ENCODE results near the gene MVP. TPM values are rescaled to one million over a fixed set of nuclear protein-coding genes. Genes with fewer than 3 reads are reported as not detected.

MVP gene
- total and polyA plus RNA-seq, 2 donors (not counting 1 experiment from before 2014, with no cell fraction given), result 109 to 121 TPM

GRCh38 chr16:29774730-29775129 lies 45.5 kb upstream of the MVP start:
- no peaks in the 10 kb centered on the region for H3K79me2 ChIP-seq (ENCODE audit: control insufficient read depth, insufficient read depth, low read length)
- 78% methylated on average over 3 of the region's 5 CpGs for WGBS (ENCODE audit: insufficient coverage)
- no peak overlapping the region for H3K9ac ChIP-seq (ENCODE audit: low read length)
- H3K4me2 ChIP-seq (replicated peaks; ENCODE audit: low read depth, low read length, poor library complexity, severe bottlenecking), result no peak overlapping the region
- Mint-ChIP-seq H3K4me3 (no peak overlapping the region), H3K27ac (no peak overlapping the region), H3K27me3 (no peaks in the 10 kb centered on the region), H3K9me3 (ENCODE audit: insufficient read depth) (no peaks in the 10 kb centered on the region), H3K4me1 (no peaks in the 10 kb centered on the region)
- DNase-seq (no peak), ATAC-seq (ENCODE audit: low read depth) (no peak)
- H3K9me3 ChIP-seq (ENCODE audit: control extremely low read depth in 1 of 3, control insufficient read depth in 2 of 3, insufficient read depth in 1 of 3, low read length in 2 of 3), result no peaks in the 10 kb centered on the region
- TF ChIP-seq CTCF (IDR thresholded peaks at IDR 0.05) (no peak), EZH2 (IDR thresholded peaks at IDR 0.05; ENCODE audit: borderline replicate concordance, insufficient read depth, low read depth, low read length, poor library complexity, severe bottlenecking) (no peak)
- H4K20me1 ChIP-seq (ENCODE audit: control insufficient read depth, insufficient read depth, low read length, poor library complexity, severe bottlenecking), result no peaks in the 10 kb centered on the region
- no peak overlapping the region for H3K27ac ChIP-seq (ENCODE audit: low read length in 2 of 2)
- ChIA-PET CTCF (interaction anchor here (0.6 kb wide), 1 partner anchor 83 kb away, joined by 3 read pairs; no protein-coding TSS in a partner anchor), POLR2A (no interaction called here)
- H3K4me3 ChIP-seq (ENCODE audit: control extremely low read depth in 1 of 5, extremely low read depth in 1 of 5, insufficient read depth in 1 of 5, low read depth in 2 of 5, low read length in 4 of 5), result no peak overlapping the region
- H3K27me3 ChIP-seq (replicated peaks in 1 of 4; ENCODE audit: control extremely low read depth in 1 of 4, control insufficient read depth in 3 of 4, insufficient read depth in 4 of 4, low read length in 3 of 4), result no peaks in the 10 kb centered on the region
- intact Hi-C loops (cut with micrococcal nuclease), result no loop called here
- H2AFZ ChIP-seq (ENCODE audit: insufficient read depth, low read depth, low read length, poor library complexity, severe bottlenecking), result no peak overlapping the region
- no peaks in the 10 kb centered on the region for H3K36me3 ChIP-seq (replicated peaks in 1 of 2; ENCODE audit: control extremely low read depth in 1 of 2, control insufficient read depth in 1 of 2, extremely low read depth in 1 of 2, insufficient read depth in 2 of 2, low read length in 1 of 2)
- no peaks in the 10 kb centered on the region for H3K4me1 ChIP-seq (ENCODE audit: control insufficient read depth in 2 of 2, insufficient read depth in 2 of 2, low read length in 2 of 2)

- Histone ChIP-seq H3K27ac (ENCODE audit: low read length in 2 of 2) (no peak overlapping the region), H3K79me2 (ENCODE audit: control insufficient read depth, insufficient read depth, low read length) (no peaks in the 10 kb centered on the region), H4K20me1 (ENCODE audit: control insufficient read depth, insufficient read depth, low read length, poor library complexity, severe bottlenecking) (no peaks in the 10 kb centered on the region), H3K4me3 (ENCODE audit: control extremely low read depth in 1 of 5, extremely low read depth in 1 of 5, insufficient read depth in 1 of 5, low read depth in 2 of 5, low read length in 4 of 5) (no peak overlapping the region), H3K9me3 (ENCODE audit: control extremely low read depth in 1 of 3, control insufficient read depth in 2 of 3, insufficient read depth in 1 of 3, low read length in 2 of 3) (no peaks in the 10 kb centered on the region), H3K4me2 (replicated peaks; ENCODE audit: low read depth, low read length, poor library complexity, severe bottlenecking) (no peak overlapping the region), H3K9ac (ENCODE audit: low read length) (no peak overlapping the region), H3K27me3 (replicated peaks in 1 of 4; ENCODE audit: control extremely low read depth in 1 of 4, control insufficient read depth in 3 of 4, insufficient read depth in 4 of 4, low read length in 3 of 4) (no peaks in the 10 kb centered on the region), H2AFZ (ENCODE audit: insufficient read depth, low read depth, low read length, poor library complexity, severe bottlenecking) (no peak overlapping the region), H3K36me3 (replicated peaks in 1 of 2; ENCODE audit: control extremely low read depth in 1 of 2, control insufficient read depth in 1 of 2, extremely low read depth in 1 of 2, insufficient read depth in 2 of 2, low read length in 1 of 2) (no peaks in the 10 kb centered on the region), H3K4me1 (ENCODE audit: control insufficient read depth in 2 of 2, insufficient read depth in 2 of 2, low read length in 2 of 2) (no peaks in the 10 kb centered on the region)
- H3K27ac Mint-ChIP-seq, result no peak overlapping the region
- H3K9me3 Mint-ChIP-seq (ENCODE audit: insufficient read depth), result no peaks in the 10 kb centered on the region
- H3K4me1 Mint-ChIP-seq, result no peaks in the 10 kb centered on the region
- POLR2A ChIA-PET, result no interaction called here
- no peak overlapping the region for H3K4me3 Mint-ChIP-seq
- WGBS (ENCODE audit: insufficient coverage), result 78% methylated on average over 3 of the region's 4 CpGs
- DNase-seq (no peak), ATAC-seq (ENCODE audit: low read depth) (no peak)
- CTCF ChIA-PET, result interaction anchor here (1.3 kb wide), 1 partner anchor 9 kb away, joined by 4 read pairs; no protein-coding TSS in a partner anchor
- intact Hi-C loops (cut with micrococcal nuclease), result no loop called here
- no peaks in the 10 kb centered on the region for H3K27me3 Mint-ChIP-seq
- no peak for TF ChIP-seq EZH2 (IDR thresholded peaks at IDR 0.05; ENCODE audit: borderline replicate concordance, insufficient read depth, low read depth, low read length, poor library complexity, severe bottlenecking)
- TF ChIP-seq CTCF (IDR thresholded peaks at IDR 0.05), result no peak
These were observed 44.4 kb upstream of the MVP start for GRCh38 chr16:29775742-29776408.

Measured in B cell (primary cell).